HG02840 (cell line): Measurements from ENCODE around the gene VPS26A.

Experiments used
- ATAC-seq: cut with Tn5 transposase; IDR thresholded peaks from one replicate; pipeline ENCODE4 v1.9.1; 2021; ENCODE audit warnings: mild to moderate bottlenecking, moderate library complexity, moderate number of reproducible peaks; ENCODE audit not compliant: unreplicated experiment, low FRiP score

VPS26A gene

DNA sequence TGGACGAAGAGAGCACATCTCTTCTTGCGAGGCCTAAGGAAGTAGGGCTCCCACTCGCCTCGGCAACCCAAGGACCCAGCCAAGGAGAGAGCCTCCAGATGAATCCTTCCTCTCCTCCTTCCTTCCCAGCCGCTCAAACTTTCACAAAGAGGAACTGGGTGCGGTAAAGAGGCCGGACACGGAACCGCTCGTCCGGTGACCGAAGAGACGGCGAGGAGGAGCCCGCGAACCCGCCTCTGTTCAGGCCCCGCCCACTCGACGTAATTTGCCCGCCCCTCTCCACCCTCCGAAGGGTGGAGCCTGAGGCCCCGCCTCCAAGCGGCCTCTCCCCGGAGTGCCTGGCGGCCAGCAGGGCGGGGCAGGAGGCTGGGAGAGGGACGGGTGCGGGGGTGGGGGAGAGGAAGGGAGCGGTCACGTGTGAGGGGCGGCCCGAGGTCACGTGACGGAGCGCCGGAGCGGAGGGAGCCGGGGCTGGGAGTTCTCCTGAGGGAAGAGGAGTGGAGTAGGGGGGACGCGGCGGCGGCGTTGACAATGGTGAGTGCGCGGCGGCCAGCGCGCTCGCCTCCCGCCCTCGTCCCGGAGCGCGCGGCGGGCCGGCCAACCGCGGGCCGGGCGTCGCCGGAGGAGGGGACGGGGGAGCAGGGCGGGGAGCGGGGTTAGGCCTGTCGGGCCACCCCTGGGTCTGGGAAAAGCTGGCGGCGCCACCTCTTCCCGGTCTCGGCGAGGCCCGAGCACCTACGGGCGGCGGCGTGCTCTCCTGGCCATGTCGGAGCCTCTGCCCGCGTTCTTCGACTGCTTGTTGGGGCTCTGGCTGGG, at the start of gene VPS26A:
VPS26A (plus strand) TSS at position 432 of the 816 bp plus-strand sequence; CDS start at position 532, 100 bp downstream.
- peak; percentile 87 for ATAC-seq

DNA sequence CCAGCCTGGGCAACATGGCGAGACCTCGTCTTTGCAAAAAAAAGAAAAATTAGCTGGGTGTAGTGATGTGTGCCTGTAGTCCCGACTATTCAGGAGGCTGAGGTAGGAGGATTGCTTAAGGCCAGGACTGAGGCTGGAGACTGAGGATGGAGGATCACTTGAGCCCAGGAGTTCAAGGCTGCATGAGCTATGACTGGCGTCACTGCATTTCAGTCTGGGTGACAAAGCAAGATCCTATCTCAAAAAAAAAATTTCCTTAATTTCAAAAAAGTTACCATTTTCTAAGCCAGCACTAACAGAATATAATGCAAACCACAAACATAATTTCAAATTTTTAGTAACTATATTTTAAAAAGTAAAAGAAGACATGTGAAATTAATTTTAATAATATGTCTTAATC, 49.4 kb upstream of the VPS26A start:
- no peak for ATAC-seq

GRCh38 chr10:69075431-69075830, 48.5 kb upstream of the VPS26A start:
- no peak for ATAC-seq

GRCh38 chr10:69078311-69078710, 45.7 kb upstream of the VPS26A start:
- ATAC-seq = no peak

GRCh38 chr10:69080226-69080625, 43.8 kb upstream of the VPS26A start:
- ATAC-seq = no peak

GRCh38 chr10:69086001-69086509, 37.9 kb upstream of the VPS26A start:
- no peak for ATAC-seq

- peak; percentile 52 for ATAC-seq
Observed at GRCh38 chr10:69087590-69088470, 36.1 kb upstream of the VPS26A start, which contains the start of gene SRGN. Gene SRGN, plus strand, starts transcription at chr10:69088103. Its CDS starts 55 bp downstream, at chr10:69088158.

DNA sequence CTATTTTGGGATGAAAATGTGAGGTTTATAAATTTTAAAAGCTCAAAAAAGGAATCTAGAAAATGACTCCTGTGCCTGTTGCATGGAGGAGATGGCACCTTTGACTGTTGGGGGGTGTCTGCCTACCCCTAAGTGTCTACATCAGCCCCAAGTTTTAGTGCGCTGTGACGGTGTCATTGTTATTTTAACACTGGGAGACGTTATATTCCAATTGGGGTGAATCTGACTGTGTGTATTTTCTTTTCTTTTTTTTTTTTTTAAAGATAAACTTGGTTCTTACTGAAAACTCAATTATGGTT, 35.6 kb upstream of the VPS26A start:
- no peak for ATAC-seq

GRCh38 chr10:69088801-69089501, 35.0 kb upstream of the VPS26A start:
- ATAC-seq = no peak

GRCh38 chr10:69089638-69090599, 34.1 kb upstream of the VPS26A start:
- no peak for ATAC-seq

DNA sequence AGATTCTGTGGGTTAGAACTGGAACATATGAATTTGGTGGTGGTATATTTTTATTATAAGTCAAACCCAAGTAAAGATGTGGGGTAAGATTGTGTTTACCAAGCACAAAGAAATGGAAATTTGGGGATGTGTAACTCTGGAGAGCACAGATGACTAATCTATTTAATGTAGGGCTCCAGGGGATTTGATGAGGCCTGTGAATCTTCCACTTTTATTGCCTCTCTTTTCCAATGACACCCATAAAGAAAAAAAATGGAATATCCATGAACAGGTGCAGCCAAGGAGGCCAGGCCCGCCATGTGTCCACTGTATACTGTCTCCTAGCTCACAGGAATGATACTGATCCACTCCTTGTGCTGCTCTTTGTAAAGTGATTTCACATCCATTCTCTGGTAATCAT, 33.3 kb upstream of the VPS26A start:
- ATAC-seq = no peak

DNA sequence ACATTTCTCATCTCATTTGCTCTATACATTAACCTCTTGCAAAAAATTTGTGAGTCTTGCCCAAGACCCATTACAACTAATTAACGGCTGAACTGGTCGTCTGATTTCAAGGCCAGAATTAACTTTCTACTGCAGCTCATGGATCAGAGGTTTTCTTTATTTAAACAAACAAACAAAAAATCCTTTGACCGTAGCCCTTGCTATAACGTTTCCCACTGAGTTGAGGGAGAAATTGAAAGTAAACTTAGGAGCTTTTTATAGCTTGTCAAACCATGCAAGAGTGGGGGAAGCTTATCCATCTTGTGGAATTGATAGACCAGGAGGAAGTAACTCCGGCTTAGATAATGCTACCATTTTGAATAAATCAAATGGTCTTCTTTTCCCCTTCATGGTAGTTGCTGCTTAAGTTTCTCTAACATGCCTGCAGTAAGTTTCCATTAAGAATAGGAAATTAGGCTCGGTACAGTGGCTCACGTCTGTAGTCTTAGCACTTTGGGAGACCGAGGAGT, 32.8 kb upstream of the VPS26A start:
- no peak for ATAC-seq

DNA sequence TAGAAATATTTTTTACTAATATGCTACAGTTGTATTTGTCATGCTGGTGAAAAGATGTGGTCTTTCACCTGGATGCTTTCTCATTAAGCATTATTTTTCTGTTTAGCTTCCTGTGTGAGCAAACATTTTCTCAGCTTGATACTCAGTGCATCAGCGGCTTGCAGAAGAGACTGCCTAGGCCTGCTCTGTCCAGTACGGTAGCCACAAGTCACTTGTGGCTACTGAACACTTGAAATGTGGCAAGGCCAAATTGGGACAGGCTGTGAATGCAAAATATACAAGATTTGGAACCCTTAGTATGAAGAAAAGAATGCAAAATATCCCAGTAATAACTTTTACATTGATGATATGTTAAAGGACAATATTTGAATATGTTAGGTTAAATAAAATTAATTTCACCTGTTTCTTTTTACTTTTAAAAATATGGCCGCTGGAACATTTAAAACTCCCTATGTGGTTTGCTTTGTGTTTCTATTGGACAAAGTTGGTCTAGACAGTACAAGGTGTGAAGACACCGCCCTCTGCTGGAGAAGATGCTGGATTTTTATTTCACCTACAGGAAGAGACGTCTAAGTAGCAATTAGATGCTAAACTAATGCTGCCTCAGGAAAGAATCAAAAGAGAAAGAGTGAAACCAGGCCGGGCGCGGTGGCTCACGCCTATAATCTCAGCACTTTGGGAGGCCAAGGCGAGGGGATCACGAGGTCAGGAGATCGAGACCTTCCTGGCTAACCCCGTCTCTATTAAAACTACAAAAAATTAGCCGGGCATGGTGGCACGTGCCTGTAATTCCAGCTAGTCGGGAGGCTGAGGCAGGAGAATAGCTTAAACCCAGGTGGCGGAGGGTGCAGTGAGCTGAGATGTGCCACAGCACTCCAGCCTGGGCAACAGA, 30.8 kb upstream of the VPS26A start:
- no peak for ATAC-seq

GRCh38 chr10:69093933-69094332, 30.0 kb upstream of the VPS26A start:
- ATAC-seq = no peak

GRCh38 chr10:69096045-69096444, 27.9 kb upstream of the VPS26A start:
- ATAC-seq = no peak

GRCh38 chr10:69097729-69098128, 26.2 kb upstream of the VPS26A start:
- no peak for ATAC-seq

GRCh38 chr10:69100136-69100872, 23.7 kb upstream of the VPS26A start:
- no peak for ATAC-seq
